Caco-2 (cell line): ENCODE measurements around the gene EIF2B5. TPM values are rescaled to one million over a fixed set of nuclear protein-coding genes. Genes with fewer than 3 reads are reported as not detected.

Experiments
- BruUV-seq: library from RNA; stranded (reverse); fragments of 400-500 nt; replicated peaks from 2 replicates; lab custom pipeline; 2021; lab: Mats Ljungman, UMichigan
- CTCF ChIA-PET: fragments of 300-600 bp; sonication (Branson Sonifier 250); formaldehyde crosslinking; loops from one replicate; lab custom pipeline; 2022; ENCODE audit warnings: antibody characterized with exemption; lab: Charles Lee
- POLR2A ChIA-PET: fragments of 300-600 bp; sonication (Branson Sonifier 250); formaldehyde crosslinking; loops from one replicate; lab custom pipeline; 2022; ENCODE audit warnings: antibody characterized with exemption; lab: Charles Lee
- DNase-seq, 2 experiments: peaks; one replicate each; pipeline versions ENCODE4 v3.0.0 to v3.0.0-alpha.2; 2020 to 2022
- H3K27me3 ChIP-seq: replicated peaks from 2 replicates; pipeline ENCODE4 v1.6.0; 2011; ENCODE audit warnings: low read length; ENCODE audit not compliant: control insufficient read depth, insufficient read depth
- H3K36me3 ChIP-seq: 2 replicates; pipeline ENCODE4 v1.5.1; 2011; ENCODE audit warnings: low read length; ENCODE audit not compliant: control insufficient read depth, insufficient read depth
- H3K4me1 ChIP-seq: fragments of 250-450 bp; sonication (Bioruptor Pico); 2 replicates; pipeline ENCODE4 v1.5.1; 2020; ENCODE audit warnings: mild to moderate bottlenecking
- H3K4me3 ChIP-seq: 2 replicates; pipeline ENCODE4 v1.5.1; 2011; ENCODE audit warnings: low read depth, mild to moderate bottlenecking, control low read depth, low read length
- H3K9me3 ChIP-seq: fragments of 250-450 bp; sonication (Bioruptor Pico); 2 replicates; pipeline ENCODE4 v1.5.1; 2020; ENCODE audit warnings: mild to moderate bottlenecking, moderate library complexity
- H3K27ac Mint-ChIP-seq: one replicate; pipeline ENCODE4 v1.8.0; 2022; ENCODE audit warnings: mixed read lengths; ENCODE audit not compliant: unreplicated experiment
- H3K27me3 Mint-ChIP-seq: one replicate; pipeline ENCODE4 v1.8.0; 2022; ENCODE audit warnings: mixed read lengths; ENCODE audit not compliant: insufficient read depth, unreplicated experiment
- H3K36me3 Mint-ChIP-seq: one replicate; pipeline ENCODE4 v1.8.0; 2022; ENCODE audit warnings: mild to moderate bottlenecking, mixed read lengths; ENCODE audit not compliant: insufficient read depth, unreplicated experiment
- H3K4me1 Mint-ChIP-seq: one replicate; pipeline ENCODE4 v1.8.0; 2022; ENCODE audit warnings: low read depth, mixed read lengths; ENCODE audit not compliant: unreplicated experiment
- H3K4me3 Mint-ChIP-seq: one replicate; pipeline ENCODE4 v1.8.0; 2022; ENCODE audit warnings: mild to moderate bottlenecking, moderate library complexity, mixed read lengths; ENCODE audit not compliant: unreplicated experiment
- H3K9me3 Mint-ChIP-seq: one replicate; pipeline ENCODE4 v1.8.0; 2022; ENCODE audit warnings: mixed read lengths; ENCODE audit not compliant: unreplicated experiment
- intact Hi-C: fragments of 100-400 bp; cut with micrococcal nuclease; formaldehyde crosslinking; loops from one replicate; pipeline ENCODE4 v1.10.0; 2022; ENCODE audit not compliant: unreplicated experiment
- total RNA-seq: library from RNA; stranded (reverse); gene quantifications from 2 replicates; pipeline ENCODE4 v1.2.3, GENCODE V29; 2022
- TF ChIP-seq, protein P1 (sequence below), 2 experiments: fragments of 200-600 bp in 1 of 2; IDR thresholded peaks; 1 replicate in 1 of 2; 2 replicates in 1 of 2; pipeline versions ENCODE4 v1.5.1 to v1.8.0; 2011 to 2022; ENCODE audit warnings: antibody characterized with exemption in 1 of 2, control low read depth in 1 of 2, inconsistent platforms in 1 of 2, low read depth in 1 of 2, low read length in 1 of 2, mild to moderate bottlenecking in 1 of 2, moderate library complexity in 1 of 2; ENCODE audit not compliant: insufficient read depth in 1 of 2, severe bottlenecking in 1 of 2, unreplicated experiment in 1 of 2

Gene EIF2B5
- total RNA-seq, 1 experiment from 2014 or later = 43.8 TPM

DNA sequence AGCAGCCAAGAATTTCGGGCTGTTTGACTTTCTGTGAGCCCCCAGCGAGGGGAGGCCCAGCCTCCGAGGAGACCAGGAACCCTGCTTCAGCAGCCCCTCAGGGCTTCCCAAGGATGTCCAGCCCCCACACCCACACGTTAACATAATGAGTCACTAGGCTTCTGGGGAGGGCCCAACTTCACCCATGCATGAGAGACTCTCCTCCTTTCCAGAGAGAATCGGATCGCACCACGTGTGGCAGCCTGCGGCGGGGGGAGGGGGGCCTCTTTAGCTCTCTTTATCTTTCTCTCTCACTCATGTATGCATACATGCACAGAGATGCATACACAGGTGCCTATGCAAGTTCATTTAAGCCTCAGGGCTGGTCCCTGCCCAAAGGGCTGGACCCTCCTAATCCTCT lies 36.4 kb downstream of the EIF2B5 start:
- Histone ChIP-seq H3K27me3 (no peaks in the 10 kb centered on the region), H3K4me1 (peaks cover 18% of the 10 kb centered on the region), H3K9me3 (no peaks in the 10 kb centered on the region), H3K36me3 (peaks cover 2% of the 10 kb centered on the region), H3K4me3 (no peak overlapping the region)
- intact Hi-C loops = loop anchor here (5.0 kb wide), 1 partner anchor 39 kb away; no protein-coding TSS in a partner anchor
- no TSS peak for BruUV-seq
- H3K36me3 Mint-ChIP-seq = peaks cover 50% of the 10 kb centered on the region
- DNase-seq = no peak
- CTCF ChIA-PET = no interaction called here
- POLR2A ChIA-PET = no interaction called here
- no peaks in the 10 kb centered on the region for H3K9me3 Mint-ChIP-seq
- no peak overlapping the region for H3K27ac Mint-ChIP-seq
- peaks cover 7% of the 10 kb centered on the region for H3K4me1 Mint-ChIP-seq
- TF ChIP-seq, protein P1, sequence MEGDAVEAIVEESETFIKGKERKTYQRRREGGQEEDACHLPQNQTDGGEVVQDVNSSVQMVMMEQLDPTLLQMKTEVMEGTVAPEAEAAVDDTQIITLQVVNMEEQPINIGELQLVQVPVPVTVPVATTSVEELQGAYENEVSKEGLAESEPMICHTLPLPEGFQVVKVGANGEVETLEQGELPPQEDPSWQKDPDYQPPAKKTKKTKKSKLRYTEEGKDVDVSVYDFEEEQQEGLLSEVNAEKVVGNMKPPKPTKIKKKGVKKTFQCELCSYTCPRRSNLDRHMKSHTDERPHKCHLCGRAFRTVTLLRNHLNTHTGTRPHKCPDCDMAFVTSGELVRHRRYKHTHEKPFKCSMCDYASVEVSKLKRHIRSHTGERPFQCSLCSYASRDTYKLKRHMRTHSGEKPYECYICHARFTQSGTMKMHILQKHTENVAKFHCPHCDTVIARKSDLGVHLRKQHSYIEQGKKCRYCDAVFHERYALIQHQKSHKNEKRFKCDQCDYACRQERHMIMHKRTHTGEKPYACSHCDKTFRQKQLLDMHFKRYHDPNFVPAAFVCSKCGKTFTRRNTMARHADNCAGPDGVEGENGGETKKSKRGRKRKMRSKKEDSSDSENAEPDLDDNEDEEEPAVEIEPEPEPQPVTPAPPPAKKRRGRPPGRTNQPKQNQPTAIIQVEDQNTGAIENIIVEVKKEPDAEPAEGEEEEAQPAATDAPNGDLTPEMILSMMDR (IDR thresholded peaks at IDR 0.05; ENCODE audit: insufficient read depth in 1 of 2, low read depth in 1 of 2, low read length in 1 of 2, severe bottlenecking in 1 of 2, unreplicated experiment in 1 of 2) = no peak
- no peaks in the 10 kb centered on the region for H3K27me3 Mint-ChIP-seq
- H3K4me3 Mint-ChIP-seq = no peak overlapping the region

DNA sequence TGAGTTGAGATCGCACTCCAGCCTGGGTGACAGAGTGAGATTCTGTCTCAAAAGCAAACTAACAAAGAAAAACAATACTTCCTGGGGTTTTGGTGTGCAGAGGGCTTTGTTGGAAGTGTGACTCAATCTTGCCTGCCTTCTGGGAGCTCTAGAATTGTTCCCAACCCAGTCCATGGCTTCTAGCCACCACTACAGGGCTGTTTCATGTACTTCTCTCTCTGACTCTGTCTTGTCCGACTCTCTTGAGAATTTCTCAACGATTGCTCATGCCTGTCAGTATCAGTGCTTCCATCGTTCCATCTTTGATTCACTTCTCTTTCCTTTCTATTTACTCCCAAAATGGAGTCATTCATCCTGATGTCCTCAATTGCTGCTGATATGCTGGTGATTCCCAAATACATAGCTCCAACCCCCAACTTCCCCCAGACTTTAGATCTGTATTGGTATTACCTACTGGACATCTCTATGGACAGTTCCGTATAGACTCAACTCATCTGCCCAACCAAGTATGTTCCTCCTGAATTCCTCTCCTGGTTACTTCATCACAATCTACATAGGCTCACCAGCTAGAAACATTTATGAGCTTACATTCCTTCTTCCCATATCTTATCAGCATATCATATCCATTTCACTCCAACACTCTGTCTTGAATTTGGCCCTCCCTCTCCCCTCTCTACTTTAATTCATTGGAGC lies 37.7 kb downstream of the EIF2B5 start:
- BruUV-seq = no TSS peak
- Histone ChIP-seq H3K9me3 (no peaks in the 10 kb centered on the region), H3K4me1 (peaks cover 19% of the 10 kb centered on the region), H3K27me3 (no peaks in the 10 kb centered on the region), H3K36me3 (peaks cover 2% of the 10 kb centered on the region; the same call in 1 of the 2 replicates), H3K4me3 (no peak overlapping the region)
- Mint-ChIP-seq H3K4me1 (peaks cover 7% of the 10 kb centered on the region), H3K4me3 (no peak overlapping the region), H3K36me3 (peaks cover 40% of the 10 kb centered on the region), H3K27me3 (no peaks in the 10 kb centered on the region), H3K9me3 (no peaks in the 10 kb centered on the region), H3K27ac (peak overlapping the region; percentile 11)
- POLR2A ChIA-PET = interaction anchor here (1.0 to 1.1 kb wide), 2 partner anchors 13 to 38 kb away, joined by 3 to 4 read pairs; partner anchors contain the start of genes ABCF3 and EIF2B5
- DNase-seq = no peak
- intact Hi-C loops = loop anchor here (5.0 kb wide), 1 partner anchor 41 kb away; no protein-coding TSS in a partner anchor
- CTCF ChIA-PET = interaction anchor here (0.7 to 1.0 kb wide), 2 partner anchors 133 to 155 kb away, joined by 3 to 4 read pairs; partner anchors contain the start of gene ABCC5
- TF ChIP-seq, protein P1 (IDR thresholded peaks at IDR 0.05; ENCODE audit: insufficient read depth in 1 of 2, low read depth in 1 of 2, low read length in 1 of 2, severe bottlenecking in 1 of 2, unreplicated experiment in 1 of 2) = no peak

GRCh38 chr3:184173374-184173722 lies 38.2 kb downstream of the EIF2B5 start:
- intact Hi-C loops = loop anchor here (5.0 kb wide), 1 partner anchor 41 kb away; no protein-coding TSS in a partner anchor
- Mint-ChIP-seq H3K9me3 (no peaks in the 10 kb centered on the region), H3K4me1 (peaks cover 7% of the 10 kb centered on the region), H3K36me3 (peaks cover 44% of the 10 kb centered on the region), H3K27ac (peak overlapping the region; percentile 11), H3K27me3 (no peaks in the 10 kb centered on the region), H3K4me3 (no peak overlapping the region)
- DNase-seq = no peak
- Histone ChIP-seq H3K4me3 (no peak overlapping the region), H3K27me3 (no peaks in the 10 kb centered on the region), H3K36me3 (peaks cover 2% of the 10 kb centered on the region; the same call in 1 of the 2 replicates), H3K9me3 (no peaks in the 10 kb centered on the region), H3K4me1 (peaks cover 19% of the 10 kb centered on the region)
- ChIA-PET POLR2A (interaction anchor here (1.0 to 1.1 kb wide), 2 partner anchors 13 to 39 kb away, joined by 3 to 4 read pairs; partner anchors contain the start of genes ABCF3 and EIF2B5), CTCF (interaction anchor here (1.0 kb wide), 1 partner anchor 133 kb away, joined by 4 read pairs; no protein-coding TSS in a partner anchor)
- TF ChIP-seq, protein P1 (IDR thresholded peaks at IDR 0.05; ENCODE audit: insufficient read depth in 1 of 2, low read depth in 1 of 2, low read length in 1 of 2, severe bottlenecking in 1 of 2, unreplicated experiment in 1 of 2) = no peak
- no TSS peak for BruUV-seq
